NCI-H774 (cell line): ENCODE results near the gene LRP5.
A peak's percentile ranks its signal among the peaks of the same experiment; 100 is the strongest.

Experiments
- DNase-seq: peaks from one replicate; lab custom pipeline; 2025; lab: John Stamatoyannopoulos, UW

LRP5 gene

DNA sequence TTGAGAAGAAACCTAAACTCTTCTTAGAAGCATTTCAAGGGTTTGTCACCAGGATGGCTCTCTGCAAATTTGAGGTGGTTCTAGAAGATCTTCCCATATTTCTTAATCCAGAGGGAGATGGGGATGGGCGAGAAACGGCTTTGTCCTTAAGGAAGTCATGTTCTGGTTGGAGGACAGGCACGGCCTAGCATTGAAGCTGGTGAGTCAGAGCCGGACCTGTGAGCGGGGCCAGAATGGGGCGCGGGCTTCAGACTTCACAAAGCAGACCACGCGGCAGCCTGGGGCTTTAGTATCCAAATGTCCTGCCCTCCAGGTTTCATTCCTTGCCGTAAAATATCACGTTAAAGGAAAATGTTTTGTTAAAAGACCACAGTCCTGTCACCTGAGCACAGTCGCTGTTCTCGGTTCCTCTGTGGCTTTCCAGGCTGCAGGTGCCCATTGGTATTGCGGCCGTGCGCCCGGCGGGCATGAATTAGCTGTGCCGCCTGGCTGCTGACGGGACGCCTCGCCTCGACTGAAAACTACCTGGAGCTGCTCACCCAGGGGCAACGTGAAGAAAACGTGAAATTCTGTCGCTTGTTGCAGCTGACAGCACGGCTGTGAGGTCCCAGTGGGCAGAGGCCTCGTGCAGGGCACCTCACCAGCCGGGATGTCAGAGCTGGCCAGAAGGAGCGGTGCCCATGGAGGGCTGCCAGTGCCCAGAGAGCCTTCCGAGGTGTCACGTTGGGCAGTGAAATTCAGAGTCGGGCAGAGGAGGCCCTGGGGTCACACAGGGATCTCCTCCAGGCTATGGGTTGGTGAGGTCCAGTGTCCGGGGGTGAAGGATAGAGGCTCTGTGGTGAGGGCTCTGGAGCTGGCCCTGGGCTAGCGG is 59.0 kb downstream of the LRP5 start:
- no peak for DNase-seq

DNA sequence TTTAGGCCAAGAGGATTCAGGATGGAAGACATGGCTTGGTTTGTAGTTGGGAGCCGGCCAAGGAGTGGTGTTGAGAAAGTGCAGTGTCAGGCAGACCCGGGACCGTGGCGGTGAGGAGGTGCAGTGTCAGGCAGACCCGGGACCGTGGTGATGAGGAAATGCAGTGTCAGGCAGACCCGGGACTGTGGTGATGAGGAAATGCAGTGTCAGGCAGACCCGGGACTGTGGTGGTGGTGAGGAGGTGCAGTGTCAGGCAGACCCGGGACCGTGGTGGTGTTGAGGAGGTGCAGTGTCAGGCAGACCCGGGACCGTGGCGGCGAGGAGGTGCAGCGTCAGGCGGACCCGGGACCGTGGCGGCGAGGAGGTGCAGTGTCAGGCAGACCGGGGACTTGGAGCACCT is 59.7 kb downstream of the LRP5 start:
- no peak for DNase-seq

DNA sequence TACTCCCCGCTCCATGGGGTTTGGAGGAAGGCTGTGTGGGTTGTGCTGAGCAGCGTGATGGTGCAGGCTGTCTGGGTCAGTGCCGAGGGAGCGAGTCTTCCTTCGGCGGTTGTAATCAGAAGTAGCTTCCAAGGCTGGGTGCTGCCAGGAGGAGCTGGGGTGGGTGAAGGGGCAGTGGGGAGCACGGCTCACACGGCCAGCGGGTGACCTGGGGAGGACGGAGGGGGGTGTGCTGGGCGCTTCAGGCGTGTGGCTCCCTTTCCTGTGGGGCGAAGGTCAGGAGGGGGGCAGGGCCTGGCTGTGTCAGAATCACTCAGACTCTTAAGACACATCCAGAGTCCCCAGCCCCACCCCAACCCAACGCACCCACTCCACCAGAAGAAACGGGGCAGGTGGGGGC is 60.2 kb downstream of the LRP5 start:
- DNase-seq, result no peak

DNA sequence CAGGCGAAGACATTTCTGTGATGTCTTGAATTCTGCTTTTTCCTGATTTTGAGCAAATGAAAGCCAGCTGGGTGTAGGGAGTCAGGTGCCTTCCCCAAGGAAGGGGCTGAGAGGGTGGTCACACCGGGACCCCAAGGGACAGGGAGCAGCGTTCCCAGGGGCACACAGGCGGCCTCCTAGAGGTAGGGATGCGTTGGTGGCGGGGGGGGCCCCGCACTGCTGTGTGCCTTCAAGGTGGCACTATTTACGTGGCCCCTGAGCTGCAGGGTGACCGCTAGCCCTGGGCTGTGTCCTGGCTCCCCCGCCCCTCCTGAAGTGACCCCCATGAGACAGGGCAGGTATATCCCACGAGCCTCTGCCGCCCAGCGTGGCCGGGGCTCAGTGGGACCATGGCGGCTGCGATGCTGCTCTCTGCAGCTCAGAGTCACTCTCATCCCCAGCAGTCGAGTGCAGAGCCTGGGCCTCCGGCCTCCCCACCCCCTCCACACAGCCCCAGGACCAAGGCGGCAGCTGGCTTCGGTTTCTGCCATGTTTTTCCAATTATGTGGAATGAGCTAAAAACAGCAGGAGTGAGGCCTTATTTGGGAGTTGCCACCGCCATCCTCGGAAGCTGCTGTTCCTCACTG is 60.9 kb downstream of the LRP5 start:
- no peak for DNase-seq

DNA sequence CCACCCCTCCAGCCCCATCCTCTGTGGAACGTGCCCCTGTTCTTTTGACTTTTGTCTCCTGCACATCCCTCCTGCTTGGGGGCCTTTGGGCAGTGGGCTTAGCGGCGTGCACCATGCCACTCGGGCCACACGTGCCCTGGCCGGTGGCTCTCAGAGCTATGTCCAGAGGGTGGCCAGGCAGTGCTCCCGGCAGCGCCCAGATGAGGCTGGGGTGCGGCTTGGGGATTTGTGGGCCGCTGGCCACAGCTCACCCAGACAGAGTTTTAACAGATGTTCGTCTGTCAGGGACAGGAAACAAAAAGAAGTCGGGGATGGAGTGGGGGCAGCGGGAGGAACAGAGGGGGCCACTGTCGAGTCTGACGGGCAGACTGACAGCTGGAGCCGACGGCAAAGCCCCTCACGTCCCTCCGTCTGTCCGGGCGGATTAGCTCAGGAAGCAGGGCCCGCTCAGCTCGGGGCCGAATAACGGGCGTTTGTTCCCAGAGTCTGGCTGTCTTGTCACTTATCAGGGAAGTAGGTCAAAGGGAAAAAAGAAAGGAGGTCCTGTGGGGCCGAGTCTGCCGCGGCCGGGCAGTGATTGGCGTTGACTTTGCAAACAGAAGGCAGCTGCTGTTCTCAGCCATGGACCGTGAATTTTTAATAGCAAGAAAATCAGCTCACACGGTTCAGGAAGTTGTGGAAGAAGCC is 61.6 kb downstream of the LRP5 start:
- peak; percentile 17 for DNase-seq

DNA sequence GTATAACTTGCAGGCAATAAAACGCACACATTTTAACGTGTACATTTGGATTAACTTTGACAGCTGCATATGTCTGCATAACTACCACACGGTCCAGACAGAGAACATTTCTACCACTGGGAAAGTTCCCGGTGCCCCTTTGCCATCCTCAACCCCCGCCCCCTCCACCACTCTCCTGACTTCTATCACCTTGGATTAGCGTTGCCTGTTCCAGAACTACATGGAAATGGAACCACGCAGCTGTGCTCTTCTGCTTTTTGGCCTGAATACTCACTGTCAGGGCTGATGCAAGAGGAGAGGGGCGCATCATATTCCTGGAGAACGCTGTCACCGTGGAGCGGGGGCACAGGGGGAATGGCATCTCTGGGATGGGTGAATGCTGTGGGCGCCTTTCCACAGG is 62.1 kb downstream of the LRP5 start:
- DNase-seq, result no peak

DNA sequence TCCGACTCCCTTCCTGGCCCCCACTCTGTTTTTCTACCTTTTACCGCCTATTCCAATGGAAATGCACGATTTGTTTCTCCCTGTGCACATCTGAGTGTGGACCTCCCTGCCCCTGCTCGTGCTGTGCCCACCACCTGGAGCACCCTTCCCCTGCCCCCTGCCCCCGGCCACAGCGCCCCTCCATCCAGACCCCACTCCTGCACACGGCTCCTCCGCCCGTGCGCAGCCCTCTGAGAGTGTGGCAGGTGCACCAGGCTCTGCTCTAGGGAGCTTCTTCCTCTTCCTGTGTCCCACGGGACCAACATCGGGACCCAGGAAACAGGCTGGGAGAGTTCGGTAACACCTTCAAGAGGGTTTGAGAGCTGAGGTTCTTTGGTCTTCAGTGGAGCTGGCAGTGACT is 62.9 kb downstream of the LRP5 start:
- DNase-seq, result no peak

DNA sequence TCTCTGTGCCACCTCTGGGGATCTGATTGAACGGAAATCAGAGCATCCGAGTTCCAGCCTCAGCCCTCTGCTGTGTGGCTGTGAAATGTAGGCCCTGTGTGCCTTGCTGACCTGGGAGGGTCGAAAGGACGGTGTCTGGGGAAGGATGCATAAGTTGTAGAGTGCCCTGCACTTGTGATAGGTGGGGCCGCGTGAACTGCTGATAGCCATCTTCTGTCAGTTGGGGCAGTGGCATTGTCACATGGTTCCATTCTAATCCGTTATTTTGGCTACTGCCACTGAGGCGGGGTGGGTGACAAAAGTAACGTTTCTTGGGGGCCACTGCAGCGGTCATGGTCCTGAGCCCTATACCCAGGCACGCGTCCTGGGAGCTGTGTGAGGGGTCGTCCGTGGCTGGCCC is 63.4 kb downstream of the LRP5 start:
- no peak for DNase-seq

DNA sequence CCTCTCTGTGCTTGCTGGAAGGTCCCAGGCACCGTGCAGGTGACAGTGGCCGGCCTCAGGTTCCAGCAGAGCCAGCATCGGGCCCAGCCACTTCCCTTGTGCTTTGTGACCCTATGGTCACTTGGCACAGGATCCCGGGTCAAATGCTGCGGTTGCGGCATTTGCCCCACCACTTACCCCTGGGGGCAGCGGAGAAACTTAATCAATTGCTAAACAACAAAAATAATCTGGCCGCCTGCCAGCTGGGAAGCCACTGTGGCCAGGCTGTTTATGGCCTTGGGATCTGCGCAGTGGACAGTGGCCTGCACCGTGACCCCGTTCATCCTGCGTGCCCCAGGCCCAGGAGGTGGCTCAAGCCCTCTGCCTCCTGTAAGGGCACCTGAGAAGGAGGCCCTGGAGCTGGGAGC is 65.0 kb downstream of the LRP5 start:
- no peak for DNase-seq

DNA sequence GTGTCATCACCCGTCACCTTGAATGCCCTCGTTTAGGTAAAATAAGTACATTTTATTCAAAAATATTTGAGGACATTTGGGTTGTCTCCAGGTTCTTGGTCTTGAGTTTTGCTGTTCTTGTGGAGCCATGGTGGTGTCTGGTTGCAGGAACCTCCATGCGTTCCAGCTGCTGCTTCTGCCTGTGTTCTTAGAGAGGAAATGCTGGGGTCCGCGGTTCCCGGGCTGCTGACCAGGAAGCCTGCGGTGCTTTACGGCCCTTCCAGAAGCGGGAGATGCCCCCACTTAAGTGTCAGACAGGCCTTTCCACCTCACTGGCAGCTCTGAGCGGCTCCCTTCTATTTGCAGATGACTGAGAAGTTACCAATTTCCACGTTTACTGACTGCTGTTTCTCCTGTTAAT is 66.8 kb downstream of the LRP5 start:
- no peak for DNase-seq

DNA sequence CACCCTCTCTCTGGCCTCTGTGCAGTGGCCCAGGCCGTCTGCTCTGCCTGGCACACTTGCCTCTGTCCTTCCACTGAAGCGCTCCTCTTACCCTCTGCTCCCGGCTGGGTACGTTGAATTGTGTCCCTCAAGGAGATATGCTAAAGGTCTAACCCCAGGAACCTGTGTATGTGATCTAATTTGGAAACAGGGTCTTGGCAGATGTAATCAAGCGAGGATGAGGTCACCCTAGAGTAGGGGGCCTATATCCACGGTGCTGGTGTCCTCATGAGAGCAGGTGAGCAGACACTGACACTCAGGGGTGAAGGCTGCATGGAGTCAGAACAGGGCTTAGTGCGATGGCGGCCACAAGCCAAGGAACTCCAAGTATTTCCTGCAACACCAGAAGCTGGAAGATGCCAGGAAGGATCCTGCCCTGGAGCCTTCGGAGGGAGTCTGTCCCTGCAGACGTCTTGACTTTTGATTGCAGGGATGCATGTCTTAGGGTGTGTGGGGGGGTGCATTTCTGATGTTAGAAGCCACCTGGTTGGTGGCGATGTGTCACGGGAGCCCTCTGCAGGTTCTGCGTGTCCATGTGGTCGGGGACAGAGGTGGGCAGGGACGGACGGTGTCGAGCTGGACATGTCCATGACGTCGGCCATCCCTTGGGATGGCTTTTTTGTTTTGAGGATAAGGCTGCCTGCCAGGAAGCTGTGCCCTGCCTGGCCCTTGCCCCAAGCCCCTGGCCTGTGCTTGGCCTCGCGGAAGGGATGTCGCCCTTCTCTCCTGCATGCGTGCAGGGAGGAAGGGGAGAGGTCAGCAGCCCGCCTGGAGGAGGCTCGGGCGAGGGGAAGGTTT is 68.6 kb downstream of the LRP5 start:
- no peak for DNase-seq

DNA sequence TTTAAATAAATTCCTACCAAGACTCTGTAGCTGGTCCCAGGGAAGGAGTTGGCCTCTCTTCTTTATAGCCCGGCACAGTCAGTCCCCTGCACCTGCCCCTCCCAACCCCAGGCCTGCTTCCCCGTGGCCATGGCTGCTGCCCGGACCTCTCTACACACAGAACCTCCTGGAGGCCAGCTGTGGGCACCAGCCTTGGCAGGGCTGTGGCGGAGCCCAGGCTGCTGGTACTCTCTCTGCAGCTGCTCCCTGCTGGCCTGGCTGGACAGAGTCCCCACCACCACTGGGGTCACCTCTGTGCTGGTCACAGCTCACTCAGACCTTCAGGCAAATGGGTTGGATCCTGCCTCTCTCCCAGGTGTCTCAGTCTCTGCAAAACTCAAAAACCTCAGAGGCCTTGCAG is 69.3 kb downstream of the LRP5 start:
- DNase-seq, result no peak

DNA sequence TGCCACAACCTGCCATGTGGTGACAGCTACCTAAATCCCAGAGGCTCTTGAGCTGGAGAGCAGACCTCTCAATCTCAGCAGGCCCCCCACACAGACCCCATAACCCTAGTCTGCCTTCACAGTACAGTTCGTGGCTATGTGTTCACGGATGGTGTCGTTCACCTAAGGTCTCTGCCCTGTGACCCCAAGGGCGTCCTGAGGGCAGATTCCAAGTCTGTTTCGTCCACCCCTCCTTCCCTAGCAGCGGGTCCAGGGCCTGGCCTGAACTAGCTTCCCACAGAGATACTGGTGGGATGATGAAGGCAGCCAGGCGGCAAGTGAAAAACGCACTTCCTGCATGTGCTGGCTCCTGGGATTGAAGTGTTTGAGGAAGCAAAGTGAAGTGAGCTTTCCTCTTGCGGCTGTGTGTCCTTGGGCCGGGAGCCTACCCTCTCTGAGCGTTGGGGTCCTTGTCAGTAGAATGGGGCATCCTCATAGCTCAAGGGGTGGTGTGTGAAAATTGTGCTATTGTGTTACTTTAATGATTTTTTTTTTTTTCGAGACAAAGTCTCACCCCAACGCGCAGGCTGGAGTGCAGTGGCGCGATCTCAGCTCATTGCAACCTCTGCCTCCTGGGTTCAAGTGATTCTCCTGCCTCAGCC is 70.1 kb downstream of the LRP5 start:
- no peak for DNase-seq

DNA sequence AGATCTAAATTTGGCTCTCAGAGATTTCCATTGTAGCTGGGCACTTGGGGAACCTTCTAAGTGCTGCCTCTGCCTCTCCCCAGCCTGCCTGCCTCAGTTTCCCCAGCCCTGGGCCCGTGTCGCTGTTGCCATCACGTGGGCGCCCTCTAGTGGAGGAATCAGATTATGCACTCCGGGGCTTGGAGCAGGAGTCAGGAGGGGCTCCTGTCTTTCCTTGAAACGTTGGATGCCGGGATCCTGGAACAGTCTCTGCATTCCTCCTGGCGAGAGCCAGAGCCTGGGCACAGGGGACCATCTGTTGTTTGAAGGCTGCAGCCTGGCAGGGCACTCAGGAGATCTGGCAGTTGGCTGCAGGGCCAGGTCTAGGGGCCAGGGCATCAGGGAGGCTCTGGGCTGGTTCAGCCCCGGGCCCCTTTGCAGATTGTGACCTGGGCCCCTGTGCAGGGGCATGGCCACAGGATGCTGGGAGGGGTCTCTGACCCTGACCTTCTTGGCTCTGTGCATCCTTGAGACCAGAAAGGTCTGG is 71.6 kb downstream of the LRP5 start:
- DNase-seq, result peak; percentile 11

DNA sequence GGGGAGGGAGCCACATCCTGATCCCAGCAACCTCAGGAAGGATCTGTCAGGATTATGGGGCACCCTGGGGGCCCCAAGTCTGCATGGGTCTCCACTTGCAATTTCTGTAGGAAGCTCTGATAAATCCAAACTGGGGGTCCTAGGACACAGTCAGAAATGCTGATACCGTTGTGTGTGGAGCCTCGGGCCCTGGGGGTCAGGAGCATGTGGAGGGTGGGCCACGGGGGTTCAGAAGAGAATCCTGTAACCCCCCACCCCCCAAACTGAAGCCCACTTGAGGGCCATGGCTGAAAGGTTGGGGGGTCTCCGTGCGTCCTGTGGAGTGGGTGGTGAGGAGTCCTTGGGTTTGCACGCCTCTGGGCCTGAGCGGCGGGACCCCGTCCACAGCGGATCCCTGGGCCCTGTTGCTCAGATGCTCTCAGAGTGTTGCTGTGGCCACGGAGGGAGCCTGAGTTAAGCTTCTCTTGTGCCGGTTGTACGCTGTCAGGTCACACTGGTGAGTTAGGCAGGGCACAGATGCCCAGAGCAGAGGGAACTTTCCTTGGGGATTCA is 72.2 kb downstream of the LRP5 start:
- no peak for DNase-seq

DNA sequence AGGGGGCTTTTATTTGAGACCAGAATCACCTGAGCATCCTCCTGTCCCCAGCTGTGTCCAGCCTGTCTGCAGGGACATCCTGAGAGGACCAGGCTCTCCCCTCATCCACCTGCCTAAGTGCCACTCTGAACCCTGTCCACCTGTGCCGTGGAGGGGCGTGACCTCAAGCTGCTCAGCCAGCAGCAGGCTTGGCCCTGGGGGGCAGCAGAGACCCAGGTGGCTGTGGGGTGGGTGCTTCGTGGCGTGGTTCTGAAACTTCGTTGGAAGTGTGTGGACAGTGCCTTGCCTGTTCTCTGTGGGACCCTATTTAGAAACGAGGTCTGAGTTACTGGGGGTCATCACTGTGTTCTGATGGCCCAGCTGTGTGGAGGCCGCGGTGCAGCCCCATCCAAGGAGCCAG is 72.7 kb downstream of the LRP5 start:
- no peak for DNase-seq

DNA sequence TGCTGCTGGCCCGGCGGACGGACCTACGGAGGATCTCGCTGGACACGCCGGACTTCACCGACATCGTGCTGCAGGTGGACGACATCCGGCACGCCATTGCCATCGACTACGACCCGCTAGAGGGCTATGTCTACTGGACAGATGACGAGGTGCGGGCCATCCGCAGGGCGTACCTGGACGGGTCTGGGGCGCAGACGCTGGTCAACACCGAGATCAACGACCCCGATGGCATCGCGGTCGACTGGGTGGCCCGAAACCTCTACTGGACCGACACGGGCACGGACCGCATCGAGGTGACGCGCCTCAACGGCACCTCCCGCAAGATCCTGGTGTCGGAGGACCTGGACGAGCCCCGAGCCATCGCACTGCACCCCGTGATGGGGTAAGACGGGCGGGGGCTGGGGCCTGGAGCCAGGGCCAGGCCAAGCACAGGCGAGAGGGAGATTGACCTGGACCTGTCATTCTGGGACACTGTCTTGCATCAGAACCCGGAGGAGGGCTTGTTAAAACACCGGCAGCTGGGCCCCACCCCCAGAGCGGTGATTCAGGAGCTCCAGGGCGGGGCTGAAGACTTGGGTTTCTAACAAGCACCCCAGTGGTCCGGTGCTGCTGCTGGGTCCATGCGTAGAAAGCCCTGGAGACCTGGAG is 74.1 kb downstream of the LRP5 start:
- no peak for DNase-seq

DNA sequence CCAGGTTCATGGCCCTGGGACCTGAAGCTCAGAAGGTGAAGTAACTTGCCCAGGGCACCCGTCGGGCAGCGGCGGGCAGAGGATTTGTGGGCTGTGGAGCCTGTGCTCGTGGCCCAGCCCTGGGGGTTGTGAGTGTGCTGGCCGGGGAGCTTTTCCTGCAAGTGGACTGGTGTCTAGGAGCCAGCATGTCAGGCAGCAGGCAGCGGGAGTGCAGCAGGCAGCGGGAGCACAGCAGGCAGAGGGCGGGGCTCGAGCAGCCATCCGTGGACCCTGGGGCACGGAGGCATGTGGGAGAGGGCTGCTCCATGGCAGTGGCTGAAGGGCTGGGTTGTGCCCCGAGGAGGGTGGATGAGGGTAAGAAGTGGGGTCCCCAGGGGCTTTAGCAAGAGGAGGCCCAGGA is 75.4 kb downstream of the LRP5 start:
- no peak for DNase-seq

DNA sequence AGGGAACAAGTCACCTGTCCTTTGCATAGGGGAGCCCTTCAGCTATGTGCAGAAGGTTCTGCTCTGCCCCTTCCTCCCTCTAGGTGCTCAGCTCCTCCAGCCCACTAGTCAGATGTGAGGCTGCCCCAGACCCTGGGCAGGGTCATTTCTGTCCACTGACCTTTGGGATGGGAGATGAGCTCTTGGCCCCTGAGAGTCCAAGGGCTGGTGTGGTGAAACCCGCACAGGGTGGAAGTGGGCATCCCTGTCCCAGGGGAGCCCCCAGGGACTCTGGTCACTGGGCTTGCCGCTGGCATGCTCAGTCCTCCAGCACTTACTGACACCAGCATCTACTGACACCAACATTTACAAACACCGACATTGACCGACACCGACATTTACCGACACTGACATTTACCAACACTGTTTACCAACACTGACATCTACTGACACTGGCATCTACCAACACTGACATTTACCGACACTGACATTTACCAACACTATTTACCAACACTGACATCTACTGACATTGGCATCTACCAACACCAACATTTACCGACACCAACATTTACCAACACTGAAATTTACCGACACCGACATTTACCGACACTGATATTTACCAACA is 76.3 kb downstream of the LRP5 start:
- no peak for DNase-seq

DNA sequence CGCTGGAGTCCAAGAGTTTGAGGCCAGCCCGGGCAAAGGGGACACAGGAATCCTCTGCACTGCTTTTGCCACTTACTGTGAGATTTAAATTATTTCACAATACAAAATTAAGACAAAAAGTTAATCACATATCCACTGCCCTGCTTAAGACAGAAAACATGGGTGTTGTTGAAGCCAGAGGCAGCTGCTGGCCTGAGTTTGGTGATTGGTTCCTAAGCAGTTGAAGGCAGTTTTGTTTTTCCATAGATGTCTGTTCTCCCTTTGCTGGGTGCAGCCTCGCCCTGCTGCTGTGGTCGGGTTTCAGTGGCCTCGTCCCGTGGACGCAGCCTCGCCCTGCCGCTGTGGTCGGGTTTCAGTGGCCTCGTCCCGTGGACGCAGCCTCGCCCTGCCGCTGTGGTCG is 77.9 kb downstream of the LRP5 start:
- no peak for DNase-seq
